Measurements from ENCODE around the gene C11orf98.
"Not testable (repeated sequence)": the region's sequence is repeated elsewhere in the genome, so short reads cannot be mapped to it uniquely, and the experiment has no call there.

C11orf98 gene

GRCh38 chr11:62656796-62657429, 8.1 kb downstream of the C11orf98 start:
- no peaks in the 10 kb centered on the region for H3K9me3 ChIP-seq (ENCODE audit: control insufficient read depth in 5 of 5, low read length in 5 of 5)
- H3K36me3 ChIP-seq (ENCODE audit: control insufficient read depth in 5 of 5, insufficient read depth in 5 of 5, low read length in 5 of 5), result no peaks in the 10 kb centered on the region
- H3K27me3 ChIP-seq (ENCODE audit: control insufficient read depth in 5 of 5, insufficient read depth in 4 of 5, low read length in 5 of 5), result no peaks in the 10 kb centered on the region
- no peak overlapping the region for H3K27ac ChIP-seq (ENCODE audit: low read depth, low read length)
- no peak overlapping the region for H3K4me3 ChIP-seq (ENCODE audit: low read depth in 1 of 5, low read length in 5 of 5)
- no peak overlapping the region for H3K9ac ChIP-seq (ENCODE audit: low read length in 5 of 5)
- peaks cover 4 to 11% (median 9%) of the 10 kb centered on the region in 5 donors for H3K4me1 ChIP-seq (ENCODE audit: control insufficient read depth in 5 of 5, insufficient read depth in 5 of 5, low read length in 5 of 5)

- Histone ChIP-seq H3K36me3 (ENCODE audit: control insufficient read depth in 5 of 5, insufficient read depth in 5 of 5, low read length in 5 of 5) (peaks cover 0 to 7% (median 6%) of the 10 kb centered on the region in 5 donors), H3K4me3 (ENCODE audit: low read depth in 1 of 5, low read length in 5 of 5) (no peak overlapping the region), H3K9me3 (ENCODE audit: control insufficient read depth in 5 of 5, low read length in 5 of 5) (no peaks in the 10 kb centered on the region), H3K9ac (ENCODE audit: low read length in 5 of 5) (no peak overlapping the region), H3K27me3 (ENCODE audit: control insufficient read depth in 5 of 5, insufficient read depth in 4 of 5, low read length in 5 of 5) (no peaks in the 10 kb centered on the region), H3K4me1 (ENCODE audit: control insufficient read depth in 5 of 5, insufficient read depth in 5 of 5, low read length in 5 of 5) (peaks cover 4 to 18% (median 16%) of the 10 kb centered on the region in 5 donors), H3K27ac (ENCODE audit: low read depth, low read length) (no peak overlapping the region)
These were observed 10.7 kb downstream of the C11orf98 start for GRCh38 chr11:62654297-62654696.

GRCh38 chr11:62652161-62653006, 12.6 kb downstream of the C11orf98 start:
- H3K27ac ChIP-seq (ENCODE audit: low read depth, low read length), result peak overlapping the region; percentile 93
- H3K4me1 ChIP-seq (ENCODE audit: control insufficient read depth in 5 of 5, insufficient read depth in 5 of 5, low read length in 5 of 5), result peaks cover 4 to 18% (median 16%) of the 10 kb centered on the region in 5 donors
- no peaks in the 10 kb centered on the region for H3K9me3 ChIP-seq (ENCODE audit: control insufficient read depth in 5 of 5, low read length in 5 of 5)
- no peaks in the 10 kb centered on the region for H3K27me3 ChIP-seq (ENCODE audit: control insufficient read depth in 5 of 5, insufficient read depth in 4 of 5, low read length in 5 of 5)
- peak overlapping the region; percentile 85 to 88 (median 86) for H3K4me3 ChIP-seq (ENCODE audit: low read depth in 1 of 5, low read length in 5 of 5)
- H3K9ac ChIP-seq (ENCODE audit: low read length in 5 of 5), result peak overlapping the region; percentile 95 to 99 (median 97)
- H3K36me3 ChIP-seq (ENCODE audit: control insufficient read depth in 5 of 5, insufficient read depth in 5 of 5, low read length in 5 of 5), result peaks cover 0 to 26% (median 24%) of the 10 kb centered on the region in 5 donors

- H3K27ac ChIP-seq (ENCODE audit: low read depth, low read length); H3K9ac ChIP-seq (ENCODE audit: low read length in 5 of 5): not testable (repeated sequence)
- H3K36me3 ChIP-seq (ENCODE audit: control insufficient read depth in 5 of 5, insufficient read depth in 5 of 5, low read length in 5 of 5), result peaks cover 0 to 26% (median 24%) of the 10 kb centered on the region in 5 donors
These were observed 14.7 kb downstream of the C11orf98 start for GRCh38 chr11:62650283-62650682.

GRCh38 chr11:62649486-62649885, 15.5 kb downstream of the C11orf98 start:
- H3K27me3 ChIP-seq (ENCODE audit: control insufficient read depth in 5 of 5, insufficient read depth in 4 of 5, low read length in 5 of 5), result no peaks in the 10 kb centered on the region
- H3K9me3 ChIP-seq (ENCODE audit: control insufficient read depth in 5 of 5, low read length in 5 of 5), result no peaks in the 10 kb centered on the region
- no peak overlapping the region for H3K27ac ChIP-seq (ENCODE audit: low read depth, low read length)
- peaks cover 7 to 39% (median 39%) of the 10 kb centered on the region in 5 donors for H3K4me1 ChIP-seq (ENCODE audit: control insufficient read depth in 5 of 5, insufficient read depth in 5 of 5, low read length in 5 of 5)
- peaks cover 0 to 27% (median 24%) of the 10 kb centered on the region in 5 donors for H3K36me3 ChIP-seq (ENCODE audit: control insufficient read depth in 5 of 5, insufficient read depth in 5 of 5, low read length in 5 of 5)
- no peak overlapping the region for H3K4me3 ChIP-seq (ENCODE audit: low read depth in 1 of 5, low read length in 5 of 5)
- H3K9ac ChIP-seq (ENCODE audit: low read length in 5 of 5), result no peak overlapping the region

More at GRCh38 chr11:62650283-62650682, 14.7 kb downstream of the C11orf98 start:
- not testable (repeated sequence) for H3K27me3 ChIP-seq (ENCODE audit: control insufficient read depth in 5 of 5, insufficient read depth in 4 of 5, low read length in 5 of 5); H3K9me3 ChIP-seq (ENCODE audit: control insufficient read depth in 5 of 5, low read length in 5 of 5); H3K4me3 ChIP-seq (ENCODE audit: low read depth in 1 of 5, low read length in 5 of 5)
- H3K4me1 ChIP-seq (ENCODE audit: control insufficient read depth in 5 of 5, insufficient read depth in 5 of 5, low read length in 5 of 5), result peaks cover 6 to 33% (median 31%) of the 10 kb centered on the region in 5 donors

- Histone ChIP-seq H3K27ac (ENCODE audit: low read depth, low read length) (no peak overlapping the region), H3K9me3 (ENCODE audit: control insufficient read depth in 5 of 5, low read length in 5 of 5) (no peaks in the 10 kb centered on the region), H3K27me3 (ENCODE audit: control insufficient read depth in 5 of 5, insufficient read depth in 4 of 5, low read length in 5 of 5) (no peaks in the 10 kb centered on the region), H3K4me3 (ENCODE audit: low read depth in 1 of 5, low read length in 5 of 5) (no peak overlapping the region), H3K4me1 (ENCODE audit: control insufficient read depth in 5 of 5, insufficient read depth in 5 of 5, low read length in 5 of 5) (peaks cover 7 to 44% (median 39%) of the 10 kb centered on the region in 5 donors), H3K36me3 (ENCODE audit: control insufficient read depth in 5 of 5, insufficient read depth in 5 of 5, low read length in 5 of 5) (peaks cover 0 to 32% (median 28%) of the 10 kb centered on the region in 5 donors), H3K9ac (ENCODE audit: low read length in 5 of 5) (no peak overlapping the region)
These were observed 16.0 kb downstream of the C11orf98 start for GRCh38 chr11:62648967-62649364.

- H3K27me3 ChIP-seq (ENCODE audit: control insufficient read depth in 5 of 5, insufficient read depth in 4 of 5, low read length in 5 of 5), result no peaks in the 10 kb centered on the region
- no peak overlapping the region for H3K27ac ChIP-seq (ENCODE audit: low read depth, low read length)
- H3K9me3 ChIP-seq (ENCODE audit: control insufficient read depth in 5 of 5, low read length in 5 of 5), result no peaks in the 10 kb centered on the region
- no peak overlapping the region for H3K9ac ChIP-seq (ENCODE audit: low read length in 5 of 5)
- H3K4me1 ChIP-seq (ENCODE audit: control insufficient read depth in 5 of 5, insufficient read depth in 5 of 5, low read length in 5 of 5), result peaks cover 7 to 44% (median 39%) of the 10 kb centered on the region in 5 donors
- peaks cover 0 to 36% (median 29%) of the 10 kb centered on the region in 5 donors for H3K36me3 ChIP-seq (ENCODE audit: control insufficient read depth in 5 of 5, insufficient read depth in 5 of 5, low read length in 5 of 5)
- H3K4me3 ChIP-seq (ENCODE audit: low read depth in 1 of 5, low read length in 5 of 5), result no peak overlapping the region
These were observed 16.6 kb downstream of the C11orf98 start for GRCh38 chr11:62648185-62648966.

GRCh38 chr11:62647609-62648005, 17.4 kb downstream of the C11orf98 start:
- Histone ChIP-seq H3K36me3 (ENCODE audit: control insufficient read depth in 5 of 5, insufficient read depth in 5 of 5, low read length in 5 of 5) (peaks cover 0 to 41% (median 33%) of the 10 kb centered on the region in 5 donors), H3K4me1 (ENCODE audit: control insufficient read depth in 5 of 5, insufficient read depth in 5 of 5, low read length in 5 of 5) (peaks cover 7 to 42% (median 34%) of the 10 kb centered on the region in 5 donors), H3K27ac (ENCODE audit: low read depth, low read length) (no peak overlapping the region), H3K27me3 (ENCODE audit: control insufficient read depth in 5 of 5, insufficient read depth in 4 of 5, low read length in 5 of 5) (no peaks in the 10 kb centered on the region), H3K9me3 (ENCODE audit: control insufficient read depth in 5 of 5, low read length in 5 of 5) (no peaks in the 10 kb centered on the region), H3K4me3 (ENCODE audit: low read depth in 1 of 5, low read length in 5 of 5) (no peak overlapping the region), H3K9ac (ENCODE audit: low read length in 5 of 5) (peak overlapping the region in 1 of 5 donors; percentile 2)

GRCh38 chr11:62646825-62647608, 18.0 kb downstream of the C11orf98 start:
- Histone ChIP-seq H3K4me1 (ENCODE audit: control insufficient read depth in 5 of 5, insufficient read depth in 5 of 5, low read length in 5 of 5) (peaks cover 4 to 36% (median 29%) of the 10 kb centered on the region in 5 donors), H3K27ac (ENCODE audit: low read depth, low read length) (peak overlapping the region; percentile 96), H3K9ac (ENCODE audit: low read length in 5 of 5) (peak overlapping the region in 3 of 5 donors; percentile 37 to 64 (median 48)), H3K9me3 (ENCODE audit: control insufficient read depth in 5 of 5, low read length in 5 of 5) (no peaks in the 10 kb centered on the region), H3K36me3 (ENCODE audit: control insufficient read depth in 5 of 5, insufficient read depth in 5 of 5, low read length in 5 of 5) (peaks cover 0 to 43% (median 34%) of the 10 kb centered on the region in 5 donors), H3K4me3 (ENCODE audit: low read depth in 1 of 5, low read length in 5 of 5) (peak overlapping the region in 3 of 5 donors; percentile 28 to 95 (median 53)), H3K27me3 (ENCODE audit: control insufficient read depth in 5 of 5, insufficient read depth in 4 of 5, low read length in 5 of 5) (no peaks in the 10 kb centered on the region)
